Mesenchymal stem cell (in vitro differentiated cells and primary cell): Measurements from ENCODE around the gene MED13L.

Experiments used
- DNase-seq: peaks from one replicate; pipeline ENCODE4 v3.0.0-alpha.2; 2013
- H2AFZ ChIP-seq: one replicate; pipeline ENCODE4 v1.6.1; 2013; ENCODE audit warnings: low read depth, mild to moderate bottlenecking, control low read depth, inconsistent platforms, low read length, moderate library complexity
- H2AK5ac ChIP-seq: 2 replicates; pipeline ENCODE4 v1.6.1; 2013; ENCODE audit warnings: low read length, moderate library complexity, mild to moderate bottlenecking, inconsistent platforms; ENCODE audit not compliant: severe bottlenecking
- H2BK120ac ChIP-seq: one replicate; pipeline ENCODE4 v1.6.1; 2013; ENCODE audit warnings: low read depth, mild to moderate bottlenecking, inconsistent platforms, low read length, moderate library complexity
- H2BK12ac ChIP-seq, 2 experiments: one replicate each; pipeline ENCODE4 v1.6.1; 2013; ENCODE audit warnings: inconsistent platforms in 2 of 2, low read length in 2 of 2, mild to moderate bottlenecking in 2 of 2, moderate library complexity in 2 of 2, control low read depth in 1 of 2
- H2BK15ac ChIP-seq: one replicate; pipeline ENCODE4 v1.6.1; 2013; ENCODE audit warnings: mild to moderate bottlenecking, low read depth, inconsistent platforms; ENCODE audit not compliant: poor library complexity, severe bottlenecking
- H2BK5ac ChIP-seq: 2 replicates; pipeline ENCODE4 v1.6.1; 2013; ENCODE audit warnings: low read depth, mild to moderate bottlenecking, low read length, control low read depth, inconsistent platforms; ENCODE audit not compliant: poor library complexity, severe bottlenecking
- H3K14ac ChIP-seq, 2 experiments: one replicate each; pipeline ENCODE4 v1.6.1; 2013; ENCODE audit warnings: inconsistent platforms in 2 of 2, low read length in 2 of 2, control low read depth in 1 of 2, mild to moderate bottlenecking in 1 of 2, moderate library complexity in 1 of 2
- H3K18ac ChIP-seq, 2 experiments: one replicate each; pipeline ENCODE4 v1.6.1; 2013; ENCODE audit warnings: inconsistent platforms in 2 of 2, low read length in 2 of 2, control low read depth in 1 of 2, low read depth in 1 of 2, mild to moderate bottlenecking in 1 of 2
- H3K23ac ChIP-seq, 2 experiments: one replicate each; pipeline ENCODE4 v1.6.1; 2013; ENCODE audit warnings: inconsistent platforms in 2 of 2, low read length in 2 of 2, mild to moderate bottlenecking in 2 of 2, moderate library complexity in 2 of 2, control low read depth in 1 of 2
- H3K27ac ChIP-seq: 2 replicates; pipeline ENCODE4 v1.5.1; 2013; ENCODE audit warnings: mild to moderate bottlenecking, moderate library complexity, low read length, control low read depth, inconsistent platforms; ENCODE audit not compliant: poor library complexity, severe bottlenecking
- H3K27me3 ChIP-seq, 2 experiments: 2 replicates each; pipeline versions ENCODE4 v1.6.1 to v1.7.0; 2013; ENCODE audit warnings: low read length in 2 of 2, mild to moderate bottlenecking in 2 of 2, moderate library complexity in 2 of 2, control low read depth in 1 of 2, inconsistent platforms in 1 of 2; ENCODE audit not compliant: control insufficient read depth in 1 of 2, insufficient read depth in 1 of 2
- H3K36me3 ChIP-seq, 2 experiments: 2 replicates each; pipeline versions ENCODE4 v1.6.1 to v1.7.0; 2013; ENCODE audit warnings: low read length in 2 of 2, control low read depth in 1 of 2, inconsistent platforms in 1 of 2, low read depth in 1 of 2, mild to moderate bottlenecking in 1 of 2; ENCODE audit not compliant: insufficient read depth in 2 of 2, control insufficient read depth in 1 of 2
- H3K4ac ChIP-seq, 2 experiments: one replicate each; pipeline ENCODE4 v1.6.1; 2013; ENCODE audit warnings: inconsistent platforms in 2 of 2, low read length in 2 of 2, mild to moderate bottlenecking in 2 of 2, moderate library complexity in 2 of 2, control low read depth in 1 of 2, low read depth in 1 of 2
- H3K4me1 ChIP-seq: 2 replicates; pipeline ENCODE4 v1.6.1; 2013; ENCODE audit warnings: low read depth, low read length, control low read depth; ENCODE audit not compliant: control insufficient read depth, insufficient read depth
- H3K4me2 ChIP-seq: 2 replicates; pipeline ENCODE4 v1.6.1; 2013; ENCODE audit warnings: low read length, mild to moderate bottlenecking, inconsistent platforms; ENCODE audit not compliant: poor library complexity, severe bottlenecking
- H3K4me3 ChIP-seq, 2 experiments: 2 replicates each; pipeline versions ENCODE4 v1.5.1 to v1.7.0; 2013; ENCODE audit warnings: low read length in 2 of 2, mild to moderate bottlenecking in 2 of 2, control low read depth in 1 of 2, low read depth in 1 of 2; ENCODE audit not compliant: insufficient read depth in 1 of 2
- H3K79me1 ChIP-seq: replicated peaks from 2 replicates; pipeline ENCODE4 v1.6.1; 2013; ENCODE audit warnings: mild to moderate bottlenecking, control low read depth, low read length, inconsistent platforms; ENCODE audit not compliant: poor library complexity, severe bottlenecking
- H3K9ac ChIP-seq: 2 replicates; pipeline ENCODE4 v1.7.0; 2013; ENCODE audit warnings: mild to moderate bottlenecking, low read length, moderate library complexity
- H3K9me3 ChIP-seq: 2 replicates; pipeline ENCODE4 v1.7.0; 2013; ENCODE audit warnings: mild to moderate bottlenecking, low read length; ENCODE audit not compliant: control insufficient read depth
- H4K8ac ChIP-seq: one replicate; pipeline ENCODE4 v1.6.1; 2013; ENCODE audit warnings: inconsistent platforms, mild to moderate bottlenecking, low read length, moderate library complexity
- H4K91ac ChIP-seq: one replicate; pipeline ENCODE4 v1.6.1; 2013; ENCODE audit warnings: mild to moderate bottlenecking, low read length, inconsistent platforms
- WGBS: methylation state at CpG from one replicate; pipeline ENCODE4 v1.1.7; 2013; ENCODE audit warnings: mixed read lengths; 5-methylcytosine and 5-hydroxymethylcytosine counted together

The MED13L gene

DNA sequence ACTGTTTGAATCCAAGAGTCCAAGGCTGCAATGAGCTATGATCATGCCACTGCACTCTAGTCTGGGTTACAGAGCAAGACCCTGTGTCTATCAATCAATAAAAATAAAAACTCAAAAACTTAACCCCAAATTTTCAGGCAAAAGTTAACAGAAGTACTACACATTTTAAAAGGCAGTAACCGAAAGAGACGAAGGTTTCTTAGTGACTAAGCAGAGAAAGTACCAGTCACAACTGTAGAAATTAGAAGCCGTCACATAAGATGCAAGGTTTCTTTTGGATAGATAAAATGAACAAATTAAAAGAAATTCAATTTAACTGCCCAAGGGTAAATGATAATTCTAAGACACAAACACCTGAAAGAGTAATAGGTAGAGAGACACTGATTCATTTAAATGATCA is 103.5 kb downstream of the MED13L start:
- Histone ChIP-seq H3K23ac (no peak overlapping the region), H3K9me3 (no peaks in the 10 kb centered on the region), H2AK5ac (no peak overlapping the region), H3K4me1 (peaks cover 7% of the 10 kb centered on the region), H3K36me3 (no peaks in the 10 kb centered on the region), H4K91ac (no peak overlapping the region), H3K4me3 (no peak overlapping the region), H3K14ac (no peak overlapping the region), H2BK5ac (no peak overlapping the region), H3K79me1 (peaks cover 9% of the 10 kb centered on the region), H3K18ac (no peak overlapping the region), H2AFZ (no peak overlapping the region), H3K27me3 (no peaks in the 10 kb centered on the region), H2BK120ac (no peak overlapping the region), H3K4ac (no peak overlapping the region), H3K27ac (no peak overlapping the region), H3K4me2 (no peak overlapping the region), H4K8ac (no peak overlapping the region), H2BK15ac (no peak overlapping the region), H2BK12ac (no peak overlapping the region), H3K9ac (no peak overlapping the region)
- WGBS: 100% methylated on average over 3 of the region's 3 CpGs
- DNase-seq: no peak

- Histone ChIP-seq H2BK5ac (no peak overlapping the region), H2AK5ac (no peak overlapping the region), H3K9ac (no peak overlapping the region), H3K14ac (no peak overlapping the region), H3K18ac (no peak overlapping the region), H3K27me3 (no peaks in the 10 kb centered on the region), H3K4ac (no peak overlapping the region), H3K79me1 (peaks cover 7% of the 10 kb centered on the region), H3K4me2 (no peak overlapping the region), H3K4me3 (no peak overlapping the region), H4K8ac (no peak overlapping the region), H2BK120ac (no peak overlapping the region), H3K27ac (peak overlapping the region; percentile 3), H3K4me1 (peaks cover 5% of the 10 kb centered on the region), H3K36me3 (no peaks in the 10 kb centered on the region), H3K9me3 (no peaks in the 10 kb centered on the region), H3K23ac (no peak overlapping the region), H2BK15ac (no peak overlapping the region), H2BK12ac (no peak overlapping the region), H2AFZ (no peak overlapping the region), H4K91ac (no peak overlapping the region)
- 92% methylated on average over 9 of the region's 10 CpGs for WGBS
- DNase-seq: no peak
Measured at GRCh38 chr12:116172224-116172849, 105.2 kb downstream of the MED13L start.

GRCh38 chr12:116171549-116171948 is 105.9 kb downstream of the MED13L start:
- H3K4ac ChIP-seq: no peak overlapping the region
- H3K36me3 ChIP-seq: no peaks in the 10 kb centered on the region

DNA sequence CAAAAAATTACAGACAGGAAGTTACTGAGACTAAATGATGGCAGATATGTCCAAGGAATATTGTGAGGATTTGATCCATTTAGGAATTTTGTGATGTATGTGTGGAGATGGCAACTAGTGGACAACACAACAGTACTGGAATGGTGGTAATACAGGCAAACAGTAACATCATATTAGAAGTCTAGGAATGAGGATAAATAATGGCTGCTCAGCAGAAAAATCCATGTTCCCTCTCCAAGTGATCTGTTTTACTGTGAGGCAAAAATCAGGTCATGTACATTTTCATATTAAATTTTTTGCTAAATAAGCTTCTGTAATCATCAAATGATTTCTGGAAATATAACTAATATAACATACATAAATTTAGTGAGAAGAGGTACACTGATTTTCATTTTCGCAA is 108.4 kb downstream of the MED13L start:
- H4K91ac ChIP-seq: no peak overlapping the region
- no peak overlapping the region for H3K4ac ChIP-seq
- no peak overlapping the region for H2BK12ac ChIP-seq
- no peak overlapping the region for H3K18ac ChIP-seq
- no peak overlapping the region for H3K27ac ChIP-seq
- H3K4me1 ChIP-seq: peaks cover 9% of the 10 kb centered on the region
- no peak overlapping the region for H2BK15ac ChIP-seq
- no peak overlapping the region for H3K23ac ChIP-seq
- H3K4me2 ChIP-seq: no peak overlapping the region
- H2BK5ac ChIP-seq: no peak overlapping the region
- no peak overlapping the region for H2AFZ ChIP-seq
- H4K8ac ChIP-seq: no peak overlapping the region
- H3K4me3 ChIP-seq: no peak overlapping the region
- H3K27me3 ChIP-seq: no peaks in the 10 kb centered on the region
- no CpG with 5 or more reads among the region's 1 CpG for WGBS
- no peak overlapping the region for H2BK120ac ChIP-seq
- H2AK5ac ChIP-seq: no peak overlapping the region
- H3K14ac ChIP-seq: no peak overlapping the region
- peaks cover 6% of the 10 kb centered on the region for H3K79me1 ChIP-seq
- H3K9ac ChIP-seq: no peak overlapping the region
- DNase-seq: no peak
- no peaks in the 10 kb centered on the region for H3K36me3 ChIP-seq
- H3K9me3 ChIP-seq: no peaks in the 10 kb centered on the region

More at GRCh38 chr12:116171549-116171948, 105.9 kb downstream of the MED13L start:
- Histone ChIP-seq H2BK120ac (no peak overlapping the region), H3K18ac (no peak overlapping the region), H3K9me3 (no peaks in the 10 kb centered on the region), H2AFZ (no peak overlapping the region), H3K27ac (no peak overlapping the region), H3K23ac (no peak overlapping the region), H3K14ac (no peak overlapping the region), H3K27me3 (no peaks in the 10 kb centered on the region), H3K4me1 (peaks cover 5% of the 10 kb centered on the region), H3K4me3 (no peak overlapping the region), H2BK5ac (no peak overlapping the region), H3K4me2 (no peak overlapping the region), H2AK5ac (no peak overlapping the region), H4K91ac (no peak overlapping the region), H3K9ac (no peak overlapping the region), H2BK15ac (no peak overlapping the region), H4K8ac (no peak overlapping the region), H3K79me1 (peaks cover 7% of the 10 kb centered on the region), H2BK12ac (no peak overlapping the region)
- DNase-seq: peak; percentile 40
- WGBS: 84% methylated on average over 3 of the region's 3 CpGs
